GM19351 (cell line): Measurements from ENCODE around the gene SETD1B.

Experiments
- ATAC-seq: cut with Tn5 transposase; IDR thresholded peaks from one replicate; pipeline ENCODE4 v1.9.1; 2021; ENCODE audit warnings: mild to moderate bottlenecking, moderate library complexity; ENCODE audit not compliant: unreplicated experiment

The SETD1B gene

GRCh38 chr12:121823727-121824115 is 19.9 kb downstream of the SETD1B start:
- ATAC-seq, result no peak

GRCh38 chr12:121825041-121825523 is 21.3 kb downstream of the SETD1B start:
- no peak for ATAC-seq

- ATAC-seq, result no peak
Measured at GRCh38 chr12:121826318-121827150, 22.7 kb downstream of the SETD1B start.

- no peak for ATAC-seq
Measured at GRCh38 chr12:121827351-121828099, 23.7 kb downstream of the SETD1B start.

- ATAC-seq, result no peak
Measured at GRCh38 chr12:121828306-121828705, 24.5 kb downstream of the SETD1B start.

- no peak for ATAC-seq
Measured at GRCh38 chr12:121828826-121829225, 25.0 kb downstream of the SETD1B start.

GRCh38 chr12:121829250-121829918 is 25.6 kb downstream of the SETD1B start:
- ATAC-seq, result no peak

GRCh38 chr12:121830134-121830533 is 26.3 kb downstream of the SETD1B start:
- no peak for ATAC-seq

- ATAC-seq, result no peak
Measured at GRCh38 chr12:121830588-121831265, 26.9 kb downstream of the SETD1B start.

- ATAC-seq, result no peak
Measured at GRCh38 chr12:121831571-121832245, 27.9 kb downstream of the SETD1B start.

- no peak for ATAC-seq
Measured at GRCh38 chr12:121837680-121838079, 33.9 kb downstream of the SETD1B start.

- no peak for ATAC-seq
Measured at GRCh38 chr12:121838126-121838525, 34.3 kb downstream of the SETD1B start.

- ATAC-seq, result peak; percentile 96
Measured at GRCh38 chr12:121839106-121839992, 35.5 kb downstream of the SETD1B start.

- no peak for ATAC-seq
Measured at GRCh38 chr12:121839993-121840761, 36.4 kb downstream of the SETD1B start.

GRCh38 chr12:121843236-121843982 is 39.6 kb downstream of the SETD1B start:
- ATAC-seq, result no peak

- ATAC-seq, result no peak
Measured at GRCh38 chr12:121845701-121846100, 41.9 kb downstream of the SETD1B start.

GRCh38 chr12:121849211-121849610 is 45.4 kb downstream of the SETD1B start:
- ATAC-seq, result no peak

GRCh38 chr12:121849665-121850064 is 45.9 kb downstream of the SETD1B start:
- no peak for ATAC-seq
